Measurements from ENCODE around the gene MBD5.

DNA sequence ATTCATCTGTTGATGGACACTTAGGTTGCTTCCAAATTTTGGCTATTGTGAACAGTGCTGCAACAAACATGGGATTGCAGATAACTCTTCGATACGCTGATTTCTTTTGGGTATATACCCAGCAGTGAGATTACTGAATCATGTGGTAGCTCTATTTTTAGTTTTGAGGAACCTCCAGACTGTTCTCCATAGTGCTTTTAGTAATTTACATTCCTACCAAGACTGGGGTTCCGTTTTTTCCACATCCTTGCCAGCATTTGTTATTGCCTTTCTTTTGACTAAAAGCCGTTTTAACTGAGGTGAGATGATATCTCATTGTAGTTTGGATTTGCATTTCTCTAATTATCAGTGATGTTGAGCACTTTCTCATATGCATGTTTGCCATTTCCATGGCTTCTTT is 200.3 kb downstream of the MBD5 start:
- TF ChIP-seq, protein P1, sequence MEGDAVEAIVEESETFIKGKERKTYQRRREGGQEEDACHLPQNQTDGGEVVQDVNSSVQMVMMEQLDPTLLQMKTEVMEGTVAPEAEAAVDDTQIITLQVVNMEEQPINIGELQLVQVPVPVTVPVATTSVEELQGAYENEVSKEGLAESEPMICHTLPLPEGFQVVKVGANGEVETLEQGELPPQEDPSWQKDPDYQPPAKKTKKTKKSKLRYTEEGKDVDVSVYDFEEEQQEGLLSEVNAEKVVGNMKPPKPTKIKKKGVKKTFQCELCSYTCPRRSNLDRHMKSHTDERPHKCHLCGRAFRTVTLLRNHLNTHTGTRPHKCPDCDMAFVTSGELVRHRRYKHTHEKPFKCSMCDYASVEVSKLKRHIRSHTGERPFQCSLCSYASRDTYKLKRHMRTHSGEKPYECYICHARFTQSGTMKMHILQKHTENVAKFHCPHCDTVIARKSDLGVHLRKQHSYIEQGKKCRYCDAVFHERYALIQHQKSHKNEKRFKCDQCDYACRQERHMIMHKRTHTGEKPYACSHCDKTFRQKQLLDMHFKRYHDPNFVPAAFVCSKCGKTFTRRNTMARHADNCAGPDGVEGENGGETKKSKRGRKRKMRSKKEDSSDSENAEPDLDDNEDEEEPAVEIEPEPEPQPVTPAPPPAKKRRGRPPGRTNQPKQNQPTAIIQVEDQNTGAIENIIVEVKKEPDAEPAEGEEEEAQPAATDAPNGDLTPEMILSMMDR (IDR thresholded peaks at IDR 0.05): no peak
- TF ChIP-seq POLR2A (IDR thresholded peaks at IDR 0.05): no peak

Data from adrenal gland (tissue), 5 donors.